ENCODE results near the gene MRM2.

- TF ChIP-seq JUND (IDR thresholded peaks at IDR 0.05) (no peak), CTCF (IDR thresholded peaks at IDR 0.05 in 2 of 3, conservative IDR thresholded peaks at IDR 0.05 in 1 of 3; ENCODE audit: borderline replicate concordance in 1 of 3, insufficient read depth in 1 of 3, low read depth in 2 of 3, low read length in 2 of 3) (no peak), MAX (IDR thresholded peaks at IDR 0.05) (no peak), SP1 (IDR thresholded peaks at IDR 0.05; ENCODE audit: low read depth) (no peak), POLR2AphosphoS5 (IDR thresholded peaks at IDR 0.05; ENCODE audit: low read depth, low read length) (no peak), SIN3A (IDR thresholded peaks at IDR 0.05; ENCODE audit: low read depth) (no peak), SRF (IDR thresholded peaks at IDR 0.05; ENCODE audit: low read depth) (no peak), EZH2 (IDR thresholded peaks at IDR 0.05) (no peak), ELF1 (IDR thresholded peaks at IDR 0.05; ENCODE audit: borderline replicate concordance, low read depth) (no peak), CBX3 (IDR thresholded peaks at IDR 0.05; ENCODE audit: low read depth) (no peak), POLR2A (IDR thresholded peaks at IDR 0.05; ENCODE audit: borderline replicate concordance, extremely low read depth, insufficient read depth, insufficient read length) (no peak), YY1 (IDR thresholded peaks at IDR 0.05; ENCODE audit: extremely low read depth, insufficient replicate concordance, low read depth, low read length) (no peak), CEBPB (IDR thresholded peaks at IDR 0.05; ENCODE audit: low read depth) (no peak), ZBTB33 (IDR thresholded peaks at IDR 0.05; ENCODE audit: extremely low read depth, insufficient replicate concordance, low read length) (no peak)
These were observed 41.1 kb upstream of the MRM2 start for GRCh38 chr7:2283074-2283473.

Data from HCT116 (cell line).